ENCODE measurements around the gene CSHL1.
"Not testable (repeated sequence)": the region's sequence is repeated elsewhere in the genome, so short reads cannot be mapped to it uniquely, and the experiment has no call there.

The CSHL1 gene

DNA sequence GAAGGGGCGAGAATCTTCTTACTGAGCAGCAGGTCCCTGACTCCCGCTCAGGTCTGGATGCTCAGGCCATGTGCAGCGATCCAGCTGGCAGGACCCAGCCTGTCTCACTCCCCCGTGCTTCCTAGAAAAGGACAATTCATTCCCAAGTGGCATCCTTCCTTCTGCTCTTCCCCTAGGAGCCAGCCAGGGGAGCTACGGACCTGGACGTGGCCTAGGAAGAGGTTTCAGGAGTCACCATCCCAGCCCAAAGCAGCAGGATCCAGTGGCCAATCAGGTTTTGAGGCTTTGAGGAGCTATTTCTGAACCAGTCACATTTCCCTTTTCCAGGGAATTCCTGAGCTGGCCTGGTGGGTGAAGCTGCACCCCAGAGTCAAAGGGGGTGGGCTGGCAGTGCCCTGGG, 28.8 kb upstream of the CSHL1 start:
- no peak for DNase-seq

DNA sequence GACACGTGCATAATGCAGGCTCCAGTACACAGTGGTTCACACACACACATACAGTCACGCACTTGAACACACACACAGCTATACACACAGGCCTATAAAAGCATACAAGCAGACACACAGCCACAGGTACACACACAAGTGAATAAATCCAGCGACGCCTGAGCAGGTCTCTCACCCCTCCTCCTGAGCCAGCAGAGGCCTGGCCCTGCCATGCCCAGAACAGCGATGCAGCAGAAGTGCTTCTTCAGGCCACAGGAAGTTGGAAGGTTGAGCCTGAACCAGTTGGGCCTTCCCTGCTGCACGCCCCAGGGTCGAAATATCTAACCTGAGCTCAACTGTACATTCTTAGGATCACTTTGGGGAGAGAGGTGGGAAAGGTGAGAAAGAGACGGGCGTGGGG, 28.3 kb upstream of the CSHL1 start:
- DNase-seq = no peak

DNA sequence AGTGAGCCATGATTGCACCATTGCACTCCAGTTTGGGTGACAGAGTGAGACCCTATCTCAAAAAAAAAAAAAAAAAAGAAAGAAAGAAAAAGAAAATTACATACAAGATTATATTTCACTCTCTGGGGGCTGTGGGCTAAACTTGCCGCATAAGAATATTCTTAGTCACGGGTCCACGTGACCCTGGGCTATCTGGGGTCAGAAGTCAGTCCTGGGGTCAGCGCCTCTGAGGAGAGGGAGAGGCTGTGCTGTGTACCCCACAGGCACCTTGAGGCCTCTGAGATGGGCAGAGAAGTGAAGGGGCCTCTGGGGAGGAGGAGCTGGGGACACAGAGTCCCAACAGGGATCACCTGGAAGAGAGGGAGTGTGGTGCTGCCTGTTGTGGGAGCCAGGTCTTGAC, 26.9 kb upstream of the CSHL1 start:
- DNase-seq = no peak

DNA sequence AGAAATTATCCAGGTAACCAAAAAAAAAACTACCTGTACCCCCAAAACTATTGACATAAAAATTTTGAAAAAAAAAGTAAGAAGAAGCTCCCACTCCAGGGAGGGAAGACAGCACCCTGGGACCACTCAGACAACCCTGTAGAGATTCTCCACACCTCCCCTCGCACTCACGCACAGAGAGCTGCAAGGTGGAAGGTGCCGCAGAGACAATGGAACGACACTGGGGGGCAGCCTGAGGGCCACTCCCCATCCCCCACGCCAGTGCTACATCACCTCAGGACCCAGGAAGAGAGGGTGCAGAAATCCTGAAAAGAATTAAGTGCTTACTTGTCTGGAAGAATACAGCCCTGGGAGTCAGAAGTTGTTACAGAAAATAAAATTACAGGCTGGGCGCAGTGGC, 26.3 kb upstream of the CSHL1 start:
- DNase-seq = no peak

DNA sequence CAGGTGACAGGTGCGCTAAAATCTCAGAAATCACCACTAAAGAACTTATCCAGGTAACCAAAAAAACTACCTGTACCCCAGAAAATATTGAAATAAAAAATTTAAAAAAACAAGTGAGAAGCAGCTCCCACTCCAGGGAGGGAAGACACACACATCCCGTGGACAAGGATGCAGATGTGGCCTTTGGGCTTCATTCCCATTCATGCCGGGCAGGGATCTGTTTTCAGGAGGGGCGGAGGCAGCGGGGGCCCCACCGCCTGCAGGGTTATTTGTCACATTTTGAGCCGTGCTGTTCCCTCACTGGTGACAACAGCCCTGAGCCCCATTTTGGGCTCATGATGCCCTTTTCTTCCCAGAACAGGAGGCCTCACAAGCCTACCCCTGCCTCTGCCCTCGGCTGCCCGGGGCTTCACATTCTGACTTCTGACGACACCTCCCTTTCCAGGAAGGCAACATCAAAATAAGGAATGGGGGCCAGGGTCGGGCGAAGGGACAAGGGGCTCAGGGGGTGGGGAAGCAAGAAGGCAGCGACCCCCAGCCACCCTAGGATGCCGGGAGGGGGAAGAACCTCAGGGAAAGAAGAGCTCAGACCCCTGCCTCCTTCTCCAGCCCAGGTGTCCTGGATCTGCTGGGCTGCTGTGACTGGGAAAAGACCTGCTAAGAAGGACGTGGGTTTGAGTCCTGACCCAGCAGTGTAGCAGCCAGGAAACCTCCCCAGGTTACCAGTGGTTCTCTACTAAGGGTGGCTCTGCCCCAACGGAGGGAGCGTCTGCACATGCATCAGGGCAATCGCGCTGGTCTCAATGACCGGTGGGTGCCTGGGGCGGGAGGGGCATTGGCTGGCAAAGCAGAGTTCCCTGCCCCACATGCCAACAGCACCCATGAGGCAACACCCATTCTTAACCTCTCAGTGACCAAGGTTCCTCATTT, 23.4 kb upstream of the CSHL1 start:
- no peak for DNase-seq

DNA sequence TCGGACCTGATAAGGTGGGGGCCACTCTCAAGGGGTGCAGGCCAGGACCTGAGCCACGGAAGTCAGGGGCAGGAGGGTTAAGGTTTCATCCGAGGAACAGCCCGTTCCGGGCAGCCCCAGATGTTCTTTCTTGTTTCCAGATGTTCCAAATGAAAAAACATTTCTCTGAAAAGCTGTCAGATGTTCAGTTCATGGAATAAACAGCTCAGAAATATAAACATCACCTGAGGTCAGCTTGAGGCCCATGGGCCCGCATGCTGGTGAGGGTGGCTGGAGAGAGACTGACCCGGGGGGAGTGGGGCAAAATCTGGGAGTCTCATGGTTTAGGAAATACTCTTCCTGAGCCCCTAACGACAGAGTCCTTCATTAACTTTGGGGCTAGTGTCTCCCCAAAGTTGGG, 22.5 kb upstream of the CSHL1 start:
- DNase-seq = no peak

DNA sequence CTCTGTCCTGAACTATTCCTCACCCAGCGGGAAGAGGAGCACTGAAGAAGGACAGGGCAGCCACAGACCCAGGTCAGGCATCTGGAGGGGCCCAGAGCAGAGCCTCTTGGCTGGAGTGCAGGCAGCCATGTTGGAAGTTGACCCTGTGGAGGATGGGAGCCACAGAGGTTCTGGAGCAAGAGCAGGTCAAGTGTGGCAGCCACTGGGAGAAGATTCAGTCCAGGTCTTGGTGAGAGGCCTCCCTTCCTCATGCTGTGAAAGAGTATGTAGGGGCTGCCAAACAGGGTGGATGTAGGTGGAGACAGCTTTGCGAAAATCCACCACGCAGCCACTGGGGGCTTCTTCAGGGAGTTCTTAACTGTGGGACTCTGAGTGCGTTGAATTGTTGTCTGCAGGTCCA, 21.7 kb upstream of the CSHL1 start:
- no peak for DNase-seq

DNA sequence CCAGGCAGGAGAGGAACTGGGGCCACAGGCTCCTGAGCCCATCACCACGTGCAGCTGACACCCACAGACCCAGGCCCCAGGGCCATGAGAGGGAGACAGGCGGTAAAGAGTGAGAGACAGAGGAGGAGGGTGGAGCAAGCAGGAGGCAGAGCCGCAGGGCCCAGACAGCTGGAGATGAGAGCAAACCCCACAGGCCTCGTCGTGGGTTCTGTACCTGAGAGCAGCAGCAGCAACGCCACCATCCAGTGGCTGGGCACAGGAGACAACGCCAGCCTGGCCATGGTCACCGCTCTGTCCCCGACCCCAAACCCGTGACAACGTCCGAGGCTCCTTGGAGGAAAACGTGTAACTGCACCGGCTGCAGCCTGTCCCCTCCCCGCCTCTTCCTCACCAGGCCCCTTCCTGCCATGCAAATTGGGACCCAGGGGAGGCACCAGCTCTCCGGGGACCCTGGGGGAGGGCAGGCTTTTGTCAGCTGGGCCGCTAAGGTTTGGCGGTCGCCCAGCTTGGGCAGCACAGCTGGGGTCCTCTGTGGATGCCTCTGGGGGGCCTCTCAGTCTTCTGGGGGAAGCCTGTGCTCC, 21.0 kb upstream of the CSHL1 start, which contains the start of gene CD79B:
TSS of gene CD79B (minus strand) at position 351 of the 581 bp plus-strand sequence. CDS start at position 281, 70 bp downstream.
- DNase-seq = peak; percentile 24

DNA sequence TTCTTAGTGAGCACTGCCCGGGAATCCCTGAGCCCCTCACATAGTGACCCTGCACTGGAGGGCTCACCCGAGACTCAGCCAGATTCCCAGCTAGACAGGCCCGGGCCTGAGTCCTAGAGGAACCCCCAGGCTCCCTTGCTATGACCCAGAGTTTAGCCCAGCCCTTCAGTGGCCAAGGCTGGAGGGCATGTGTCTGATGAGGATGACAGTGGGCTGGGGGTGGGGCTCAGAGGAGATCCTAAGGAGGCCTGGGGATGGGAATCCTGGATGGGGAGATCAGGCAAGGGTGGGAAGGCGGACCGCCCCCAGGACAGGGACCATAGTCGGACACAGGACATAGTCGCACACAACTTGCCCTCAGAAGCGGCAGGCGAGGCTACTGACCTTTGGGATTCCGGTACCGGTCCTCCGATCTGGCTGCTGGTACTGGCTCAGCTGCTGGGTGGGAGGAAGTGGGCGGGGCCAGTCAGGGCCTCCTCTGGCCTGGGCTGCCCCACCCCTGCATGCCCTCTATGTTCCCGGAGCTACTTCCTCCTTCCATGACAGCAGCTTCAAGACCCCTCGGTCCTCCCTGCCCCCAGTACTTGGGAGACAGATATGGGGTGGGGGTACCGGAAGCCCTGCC, 20.0 kb upstream of the CSHL1 start:
- peak; percentile 70 for DNase-seq

DNA sequence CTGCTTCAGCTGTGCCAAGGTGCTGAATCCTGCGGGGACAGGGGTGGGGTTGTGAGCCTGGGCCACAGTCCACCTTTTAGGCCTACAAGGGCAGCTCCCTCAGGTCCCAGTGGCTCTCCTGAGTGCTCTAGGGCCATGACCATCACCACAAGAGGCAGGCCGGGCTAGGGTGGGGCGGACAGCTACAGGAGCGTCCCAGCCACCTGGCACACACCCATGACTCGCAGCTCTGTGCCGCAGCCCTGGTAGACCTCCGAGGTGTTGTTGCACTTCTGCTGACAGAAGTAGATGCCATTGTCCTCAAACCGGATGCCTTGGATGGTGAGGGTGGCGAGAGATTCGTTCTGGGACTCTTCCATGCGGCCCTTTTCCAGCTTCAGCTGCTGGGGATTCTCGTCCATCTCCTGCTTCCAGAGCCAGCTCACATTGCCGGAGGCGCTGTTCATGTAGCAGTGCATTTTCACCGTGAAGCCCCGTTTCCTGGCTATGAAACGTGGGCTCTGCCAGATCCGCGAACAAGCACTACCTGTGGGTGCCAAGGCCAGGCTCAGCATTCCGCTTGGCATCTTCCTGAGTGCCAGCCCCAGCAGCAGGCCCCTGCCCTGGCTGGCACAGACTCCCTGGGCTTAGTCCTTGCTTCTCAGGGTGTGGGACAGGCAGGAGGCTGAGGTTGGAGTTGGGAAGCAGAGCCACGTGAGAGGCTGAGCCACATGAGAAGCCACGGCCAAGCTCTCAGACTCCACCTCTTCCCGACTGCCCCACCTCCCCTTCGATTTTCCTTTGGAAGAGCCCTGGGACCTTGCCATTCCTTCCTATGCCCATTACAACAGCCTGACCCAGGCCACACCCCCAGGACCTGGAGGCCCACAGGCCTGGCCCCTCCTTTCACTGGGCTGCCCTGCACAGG, 19.1 kb upstream of the CSHL1 start:
- no peak for DNase-seq

DNA sequence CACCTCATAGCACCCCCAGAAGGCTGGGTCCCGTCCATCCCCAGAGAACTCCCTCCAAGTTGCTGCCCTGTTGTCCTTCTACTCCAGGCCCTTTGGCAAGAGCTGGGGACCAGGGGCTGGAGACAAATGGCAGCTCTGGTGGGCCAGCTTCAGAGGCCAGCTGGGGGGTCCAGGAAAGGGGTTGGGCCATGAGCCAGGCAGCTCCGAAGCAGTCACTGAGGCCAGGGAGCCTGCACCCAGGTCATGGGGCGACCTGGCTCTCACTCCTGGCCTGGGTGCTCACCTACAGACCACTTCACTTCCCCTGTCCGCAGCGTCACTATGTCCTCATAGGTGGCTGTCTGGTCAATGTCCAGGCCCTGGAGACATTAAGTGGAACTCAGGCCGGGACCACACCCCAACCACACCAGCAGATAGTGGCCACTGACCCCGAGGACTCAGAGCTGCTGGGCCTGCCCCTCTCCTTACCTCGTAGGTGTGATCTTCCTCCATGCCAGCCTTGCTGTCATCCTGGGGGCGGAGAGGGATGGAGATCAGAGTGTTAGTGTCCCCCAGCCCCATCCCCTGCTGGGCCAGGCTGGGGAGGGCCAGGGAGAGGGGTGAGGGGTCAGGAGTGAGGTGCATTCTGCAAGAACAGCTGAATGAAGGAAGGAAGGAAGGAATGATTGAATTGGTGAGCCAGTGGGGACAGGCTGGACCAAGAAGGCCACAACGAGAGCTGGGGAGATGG, 18.1 kb upstream of the CSHL1 start:
- no peak for DNase-seq

DNA sequence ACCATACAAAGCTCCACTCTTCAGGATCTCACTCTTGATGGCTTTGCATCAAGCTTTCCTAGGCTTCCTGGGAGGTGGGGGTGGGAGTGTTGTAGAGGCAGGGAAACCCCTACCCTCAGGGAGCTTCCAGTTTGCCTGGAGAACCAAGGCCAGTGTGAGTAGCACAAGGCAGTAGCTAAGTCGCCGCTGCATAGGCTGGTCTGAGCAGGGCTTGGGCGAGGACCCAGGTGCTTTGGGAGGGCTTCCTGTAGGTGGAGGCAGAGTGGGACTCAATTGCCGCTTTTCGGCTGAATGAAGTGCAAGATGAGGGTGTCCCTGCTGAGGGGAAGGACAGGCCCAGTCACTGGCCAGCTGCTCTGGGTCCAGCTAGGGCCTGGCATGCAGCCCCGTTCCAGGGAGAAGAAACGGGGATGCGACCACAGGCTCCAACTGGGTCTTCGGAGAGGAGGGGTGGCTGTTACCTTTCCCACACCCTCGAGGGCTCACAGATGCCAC, 17.2 kb upstream of the CSHL1 start:
- no peak for DNase-seq

DNA sequence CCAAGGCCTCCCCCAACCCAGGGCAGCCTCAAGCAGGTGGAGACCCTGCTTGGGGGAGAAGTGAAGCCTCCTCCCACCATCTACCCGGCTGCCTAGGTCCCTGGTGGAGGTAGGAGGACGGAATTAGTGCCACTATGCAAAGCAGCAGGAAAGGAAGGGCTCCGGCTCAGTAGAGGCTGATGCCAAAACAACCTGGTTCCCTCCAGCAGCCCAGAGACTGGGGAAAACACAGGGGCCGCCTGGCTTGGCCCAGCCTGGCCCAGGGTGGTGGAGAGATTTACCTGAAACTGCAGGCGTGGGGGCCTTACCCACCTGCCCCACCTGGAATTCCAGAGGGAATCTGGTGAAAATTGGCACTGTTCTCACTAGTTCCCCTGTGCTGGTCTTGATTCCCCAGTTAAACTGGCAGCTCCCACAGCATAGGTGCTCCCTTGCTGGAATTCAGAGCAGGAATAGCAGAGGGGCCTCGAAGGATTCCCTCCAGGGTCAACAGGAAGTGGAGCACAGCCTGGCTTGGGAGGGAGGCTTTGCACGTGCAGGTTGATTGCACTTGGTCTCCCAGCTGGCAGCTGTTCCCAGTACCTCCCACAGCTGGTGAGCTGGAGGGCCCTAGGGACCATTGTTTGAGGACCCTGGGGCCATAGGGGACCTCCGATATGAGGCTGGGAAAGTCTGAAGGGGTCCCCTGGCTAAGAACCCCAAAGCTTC, 16.6 kb upstream of the CSHL1 start:
- DNase-seq = no peak

DNA sequence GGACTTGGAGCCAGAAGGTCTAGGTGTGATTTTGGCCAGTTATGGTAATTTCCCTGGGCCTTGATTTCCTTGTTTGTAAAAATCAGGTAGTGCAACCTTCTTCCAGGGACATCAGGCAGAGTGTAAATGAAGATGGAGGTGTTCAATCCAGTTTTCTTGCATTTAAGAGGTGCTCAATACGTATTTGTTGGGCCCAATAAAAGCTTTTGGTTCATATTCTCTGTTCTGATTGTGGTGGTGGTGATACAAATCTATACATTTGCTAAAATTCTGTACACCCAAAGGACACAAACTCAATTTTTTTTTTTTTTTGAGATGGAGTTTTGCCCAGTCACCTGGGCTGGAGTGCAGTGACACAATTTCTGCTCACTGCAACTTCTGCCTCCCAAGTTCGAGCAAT, 15.1 kb upstream of the CSHL1 start:
- no peak for DNase-seq

DNA sequence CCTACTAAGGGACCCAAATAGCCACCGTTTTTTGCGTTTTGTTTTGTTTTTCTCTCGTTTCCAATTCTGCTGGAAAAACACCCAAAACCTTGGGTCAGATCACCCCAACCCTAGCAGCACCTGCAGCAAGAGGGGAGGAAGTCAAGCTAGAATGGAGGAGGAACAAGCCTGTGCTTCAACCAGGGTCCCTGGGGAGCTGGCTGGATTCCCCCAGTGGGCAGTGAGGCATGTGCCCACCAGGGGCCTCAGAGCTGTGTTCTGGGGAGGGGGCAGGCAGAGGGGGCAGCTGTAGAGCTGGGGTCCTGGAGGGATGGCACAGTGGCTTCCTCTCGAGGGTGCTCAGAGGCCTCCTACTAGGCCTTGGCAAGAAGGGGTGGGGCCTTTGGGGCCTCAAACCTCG, 14.6 kb upstream of the CSHL1 start:
- DNase-seq = no peak

DNA sequence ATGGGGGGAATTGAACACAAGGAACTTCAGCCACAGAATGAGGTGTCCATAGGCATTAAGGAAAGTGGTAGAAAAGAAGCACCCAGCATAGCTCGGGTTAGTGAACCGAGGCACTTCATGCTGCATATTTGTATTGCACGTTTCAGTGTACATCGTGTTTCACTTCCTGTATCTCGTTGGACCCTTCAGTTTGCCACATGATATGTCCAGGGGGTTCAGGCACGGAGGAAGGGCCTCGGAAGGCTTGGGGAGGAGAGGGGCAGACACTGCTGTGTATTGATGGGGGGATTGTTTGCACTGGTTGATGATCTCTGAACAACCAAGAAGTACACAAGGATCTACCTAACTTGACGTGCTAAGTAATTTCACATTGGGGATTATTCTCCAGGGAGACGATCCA, 11.3 kb upstream of the CSHL1 start:
- not testable (repeated sequence) for DNase-seq

DNA sequence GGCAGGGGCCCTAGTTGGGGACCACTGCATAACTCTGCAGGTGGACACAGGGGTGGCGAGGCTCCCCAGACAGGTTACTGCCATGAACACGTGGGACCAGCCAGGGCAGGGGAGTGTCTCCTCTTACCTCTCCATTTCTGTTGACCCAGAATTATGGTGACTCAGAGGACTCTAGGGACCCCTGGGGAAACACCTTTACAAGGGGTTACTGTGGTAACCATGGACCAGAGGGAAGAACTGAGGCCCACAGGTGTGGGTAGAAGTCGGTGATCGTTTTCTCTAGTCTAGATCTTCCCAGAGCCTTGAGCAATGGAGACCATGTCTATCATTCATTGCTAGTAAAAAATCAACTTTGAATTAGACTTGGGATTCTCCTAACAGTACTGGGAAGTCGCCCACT, 9.7 kb upstream of the CSHL1 start:
- not testable (repeated sequence) for DNase-seq

DNA sequence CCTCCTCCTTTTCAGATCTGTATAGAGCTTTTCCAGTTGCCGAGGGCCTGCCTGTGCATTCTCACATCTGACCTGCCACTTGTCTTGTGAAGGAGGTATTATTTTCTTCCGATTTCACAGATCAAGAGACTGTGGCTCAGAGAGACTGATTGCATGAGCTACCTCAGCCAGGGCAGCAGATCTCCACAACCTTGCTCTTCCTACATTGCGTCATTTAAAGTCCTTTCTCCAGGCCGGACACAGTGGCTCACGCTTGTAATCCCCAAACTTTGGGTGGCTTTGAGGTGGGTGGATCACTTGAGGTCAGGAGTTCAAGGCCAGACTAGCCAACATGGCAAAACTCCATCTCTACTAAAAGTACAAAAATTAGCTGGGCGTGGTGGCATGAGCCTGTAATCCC, 9.0 kb upstream of the CSHL1 start:
- DNase-seq = not testable (repeated sequence)

DNA sequence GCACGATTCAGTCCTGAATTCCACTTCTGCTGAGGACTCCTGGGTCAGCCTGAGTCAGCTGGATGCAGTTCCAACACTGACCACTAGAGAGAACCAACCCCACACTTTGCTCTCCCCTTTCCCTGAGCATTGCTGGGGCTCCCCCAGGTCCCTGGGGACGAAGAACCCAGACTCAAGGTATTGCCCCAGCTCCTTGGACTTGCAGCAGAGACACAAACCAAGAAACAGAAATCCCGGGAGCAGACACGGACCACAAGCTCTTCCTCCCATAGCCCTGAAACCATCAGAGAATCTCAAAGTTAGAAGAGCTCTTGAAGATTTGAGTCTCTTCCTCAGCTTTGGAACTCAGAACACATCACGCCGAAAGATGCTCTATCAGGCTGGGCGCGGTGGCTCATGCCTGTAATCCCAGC, 8.3 kb upstream of the CSHL1 start:
- peak; percentile 84 for DNase-seq

DNA sequence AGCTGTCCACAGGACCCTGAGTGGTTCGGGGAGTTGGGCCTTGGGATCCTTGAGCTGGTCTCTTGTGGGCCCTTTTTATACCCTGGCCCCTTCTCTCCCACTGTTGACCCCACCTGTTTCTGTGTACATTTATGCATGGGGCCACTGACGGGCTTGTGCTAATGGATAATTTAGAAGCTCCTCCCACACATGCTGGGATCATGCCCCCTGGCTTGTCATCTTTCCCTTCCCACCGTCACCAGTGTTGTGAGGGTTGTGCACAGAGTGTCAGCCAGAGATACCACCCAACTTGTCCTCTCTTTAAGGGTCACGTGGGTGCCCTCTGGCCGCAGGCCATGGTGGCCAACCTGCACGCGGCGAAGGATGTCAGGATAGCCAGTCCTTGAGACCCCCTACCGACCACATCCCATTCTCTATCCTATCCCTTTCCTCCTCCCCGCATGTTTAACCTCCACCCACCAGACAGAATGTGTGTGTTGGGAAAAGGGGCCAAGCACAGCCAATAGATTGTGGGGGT, 7.8 kb upstream of the CSHL1 start, which contains the start of gene GH1:
TSS of gene GH1 (minus strand) at position 51 of the 517 bp plus-strand sequence. CDS start 63 bp downstream, outside the sequence.
- not testable (repeated sequence) for DNase-seq

DNA sequence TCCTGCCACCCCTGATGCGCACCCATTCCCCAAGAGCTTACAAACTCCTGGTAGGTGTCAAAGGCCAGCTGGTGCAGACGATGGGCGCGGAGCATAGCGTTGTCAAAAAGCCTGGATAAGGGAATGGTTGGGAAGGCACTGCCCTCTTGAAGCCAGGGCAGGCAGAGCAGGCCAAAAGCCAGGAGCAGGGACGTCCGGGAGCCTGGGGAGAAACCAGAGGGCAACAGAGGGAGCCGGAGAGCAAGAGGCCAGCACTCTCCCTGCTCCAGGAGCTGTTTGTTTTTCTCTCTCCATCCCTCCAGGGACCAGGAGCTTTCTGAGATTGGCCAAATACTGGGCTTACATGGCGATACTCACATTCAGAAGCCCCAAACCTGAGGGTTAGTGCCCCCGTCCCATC, 7.2 kb upstream of the CSHL1 start:
- DNase-seq = no peak

All from CD4-positive, alpha-beta T cell treated with Interleukin-21 for 1 hour (primary cell).